Activated CD8-positive, alpha-beta T cell treated with anti-CD3 and anti-CD28 coated beads for 36 hours (primary cell): ENCODE results near the gene ATXN1. TPM values are rescaled to one million over a fixed set of nuclear protein-coding genes. Genes with fewer than 3 reads are reported as not detected.

ENCODE experiments used
- ATAC-seq: fragments of 200-7000 bp; cut with Tn5 transposase; one replicate; pipeline ENCODE4 v1.10.0; 2021; ENCODE audit warnings: mild to moderate bottlenecking, moderate library complexity
- CTCF ChIA-PET: fragments of 350-600 bp; sonication (Branson Sonifier 250); formaldehyde crosslinking; loops from one replicate; lab custom pipeline; 2021; ENCODE audit warnings: antibody characterized with exemption; lab: Charles Lee
- POLR2A ChIA-PET: fragments of 350-600 bp; sonication (Branson Sonifier 250); formaldehyde crosslinking; loops from one replicate; lab custom pipeline; 2021; ENCODE audit warnings: antibody characterized with exemption; lab: Charles Lee
- DNase-seq: peaks from one replicate; pipeline ENCODE4 v3.0.0-alpha.2; 2020
- H3K27ac Mint-ChIP-seq: one replicate; pipeline ENCODE4 v1.8.0; 2021; ENCODE audit warnings: mild to moderate bottlenecking, mixed read lengths
- H3K27me3 Mint-ChIP-seq: one replicate; pipeline ENCODE4 v1.8.0; 2021; ENCODE audit warnings: mixed read lengths
- H3K36me3 Mint-ChIP-seq: one replicate; pipeline ENCODE4 v1.8.0; 2021; ENCODE audit warnings: low read depth, mixed read lengths
- H3K4me1 Mint-ChIP-seq: one replicate; pipeline ENCODE4 v1.8.0; 2021; ENCODE audit warnings: low read depth, mixed read lengths
- H3K4me3 Mint-ChIP-seq: one replicate; pipeline ENCODE4 v1.8.0; 2021; ENCODE audit warnings: mild to moderate bottlenecking, moderate library complexity, mixed read lengths
- H3K9me3 Mint-ChIP-seq: one replicate; pipeline ENCODE4 v1.8.0; 2021; ENCODE audit warnings: mixed read lengths
- CTCF ChIP-seq: fragments of 200-600 bp; IDR thresholded peaks from one replicate; pipeline ENCODE4 v1.8.0; 2022; ENCODE audit warnings: antibody characterized with exemption, mild to moderate bottlenecking
- intact Hi-C: fragments of 100-400 bp; cut with micrococcal nuclease; formaldehyde crosslinking; loops from one replicate; pipeline ENCODE4 v1.10.0; 2022
- total RNA-seq, 2 experiments: library from RNA; stranded (reverse); gene quantifications; one replicate each; pipeline ENCODE4 v1.2.3, GENCODE V29; 2021

The ATXN1 gene
- total RNA-seq, 2 experiments from 2014 or later = 35.4 to 40.8 TPM

DNA sequence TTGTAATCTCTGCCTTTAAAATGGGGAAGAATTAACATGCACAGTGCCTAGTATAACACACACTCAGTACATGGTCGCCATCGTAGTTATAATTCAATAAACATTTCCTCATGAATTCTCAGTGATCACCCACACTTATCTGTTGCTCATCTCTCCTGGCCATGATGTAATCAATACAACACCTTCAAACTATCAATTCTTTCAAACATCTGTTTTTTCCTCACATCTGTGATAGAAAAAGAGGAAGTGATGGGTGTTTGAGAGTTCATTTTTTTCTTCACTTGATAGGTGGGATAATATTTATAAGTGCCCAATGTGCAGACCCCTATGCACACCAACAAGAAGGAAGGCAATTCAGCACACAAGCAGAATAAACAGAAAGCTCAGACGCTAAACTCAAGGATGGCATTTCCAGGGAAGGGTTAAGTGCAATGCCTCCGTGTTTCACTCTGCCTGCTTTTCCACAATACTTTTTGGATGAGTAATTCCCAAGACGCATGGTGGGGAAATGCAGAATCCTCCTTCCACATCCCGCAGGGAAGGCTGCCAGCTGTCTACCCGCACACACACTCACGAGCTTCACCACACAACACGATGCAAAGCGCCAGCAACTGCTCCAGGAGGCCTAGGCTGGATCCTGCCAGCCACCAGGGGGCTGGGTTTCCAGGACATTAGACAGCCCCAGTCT lies 422.5 kb downstream of the ATXN1 start:
- no peak for TF ChIP-seq CTCF
- no peak for ATAC-seq
- peaks cover 3% of the 10 kb centered on the region for H3K4me1 Mint-ChIP-seq
- intact Hi-C loops = no loop called here
- CTCF ChIA-PET = interaction anchor here (1.2 to 1.5 kb wide), 2 partner anchors 175 to 626 kb away, joined by 3 to 5 read pairs; no protein-coding TSS in a partner anchor
- no peaks in the 10 kb centered on the region for H3K36me3 Mint-ChIP-seq
- H3K4me3 Mint-ChIP-seq = no peak overlapping the region
- no peak for DNase-seq
- no peaks in the 10 kb centered on the region for H3K27me3 Mint-ChIP-seq
- no peaks in the 10 kb centered on the region for H3K9me3 Mint-ChIP-seq
- POLR2A ChIA-PET = interaction anchor here (1.3 kb wide), 1 partner anchor 74 kb away, joined by 3 read pairs; no protein-coding TSS in a partner anchor
- no peak overlapping the region for H3K27ac Mint-ChIP-seq

DNA sequence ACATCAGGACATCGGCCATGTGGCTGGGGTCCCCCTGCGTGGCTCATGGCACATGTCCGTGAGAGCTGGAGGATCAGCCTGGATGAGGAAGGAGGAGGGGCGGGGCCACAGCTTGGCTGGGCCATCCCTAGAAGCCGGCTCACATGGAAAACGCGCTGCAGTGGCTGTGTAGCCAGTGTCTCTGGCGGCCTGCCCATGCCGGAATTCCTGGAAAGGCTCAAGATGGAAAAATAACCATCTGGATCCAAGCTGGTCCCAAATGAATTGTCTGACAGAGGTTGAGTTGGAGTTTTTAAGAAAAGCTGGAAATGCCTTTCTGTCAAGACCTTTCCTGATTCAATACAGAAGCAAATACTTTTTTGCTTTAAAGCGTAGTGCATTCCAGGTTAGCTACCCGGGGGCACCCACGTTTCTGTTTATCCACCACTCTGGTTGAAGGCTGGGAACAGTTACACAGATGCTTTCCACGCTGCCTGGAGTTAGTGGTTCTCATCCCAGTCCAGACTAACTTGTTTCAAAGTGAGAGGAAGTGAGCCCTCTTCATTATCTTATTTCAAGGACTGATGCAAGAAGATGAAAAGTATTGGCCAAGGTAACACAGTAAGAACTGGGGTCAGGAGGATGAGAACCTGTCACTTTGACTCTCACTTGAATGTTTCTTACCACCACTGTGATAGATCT lies 423.8 kb downstream of the ATXN1 start:
- Mint-ChIP-seq H3K27ac (no peak overlapping the region), H3K4me1 (peaks cover under 1% of the 10 kb centered on the region), H3K27me3 (no peaks in the 10 kb centered on the region), H3K9me3 (no peaks in the 10 kb centered on the region), H3K36me3 (no peaks in the 10 kb centered on the region), H3K4me3 (no peak overlapping the region)
- DNase-seq = no peak
- CTCF ChIA-PET = interaction anchor here (1.0 to 1.1 kb wide), 3 partner anchors 33 to 426 kb away, joined by 3 to 4 read pairs (median 3); no protein-coding TSS in a partner anchor
- no peak for ATAC-seq
- no peak for TF ChIP-seq CTCF
- POLR2A ChIA-PET = interaction anchor here (0.9 kb wide), 1 partner anchor 53 kb away, joined by 3 read pairs; no protein-coding TSS in a partner anchor
- intact Hi-C loops = no loop called here

DNA sequence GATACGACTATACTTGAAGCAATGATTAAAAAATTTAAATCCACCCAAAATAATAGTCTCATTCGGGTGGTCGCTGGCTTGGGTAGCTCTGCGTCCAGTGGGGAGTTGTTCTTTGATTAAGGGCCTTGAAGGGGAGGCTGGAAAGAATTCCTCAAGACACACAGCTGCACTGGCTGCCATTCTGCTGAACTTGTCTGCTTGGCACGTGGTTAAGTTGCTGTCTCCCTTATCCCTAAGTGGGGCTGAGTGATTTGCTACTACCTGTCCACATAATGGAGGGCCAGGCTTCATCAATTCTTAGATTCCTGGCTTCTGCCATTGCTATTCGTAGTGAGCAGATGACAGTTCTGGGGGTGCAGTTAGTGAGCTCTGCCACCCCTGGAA lies 424.4 kb downstream of the ATXN1 start:
- H3K36me3 Mint-ChIP-seq = no peaks in the 10 kb centered on the region
- no peaks in the 10 kb centered on the region for H3K9me3 Mint-ChIP-seq
- ChIA-PET CTCF (interaction anchor here (1.0 to 1.1 kb wide), 3 partner anchors 34 to 426 kb away, joined by 3 to 4 read pairs (median 3); no protein-coding TSS in a partner anchor), POLR2A (interaction anchor here (0.9 kb wide), 1 partner anchor 54 kb away, joined by 3 read pairs; no protein-coding TSS in a partner anchor)
- no peak overlapping the region for H3K4me3 Mint-ChIP-seq
- no peak overlapping the region for H3K27ac Mint-ChIP-seq
- DNase-seq (no peak), ATAC-seq (no peak)
- no peaks in the 10 kb centered on the region for H3K27me3 Mint-ChIP-seq
- intact Hi-C loops = no loop called here
- TF ChIP-seq CTCF = no peak
- H3K4me1 Mint-ChIP-seq = no peaks in the 10 kb centered on the region

DNA sequence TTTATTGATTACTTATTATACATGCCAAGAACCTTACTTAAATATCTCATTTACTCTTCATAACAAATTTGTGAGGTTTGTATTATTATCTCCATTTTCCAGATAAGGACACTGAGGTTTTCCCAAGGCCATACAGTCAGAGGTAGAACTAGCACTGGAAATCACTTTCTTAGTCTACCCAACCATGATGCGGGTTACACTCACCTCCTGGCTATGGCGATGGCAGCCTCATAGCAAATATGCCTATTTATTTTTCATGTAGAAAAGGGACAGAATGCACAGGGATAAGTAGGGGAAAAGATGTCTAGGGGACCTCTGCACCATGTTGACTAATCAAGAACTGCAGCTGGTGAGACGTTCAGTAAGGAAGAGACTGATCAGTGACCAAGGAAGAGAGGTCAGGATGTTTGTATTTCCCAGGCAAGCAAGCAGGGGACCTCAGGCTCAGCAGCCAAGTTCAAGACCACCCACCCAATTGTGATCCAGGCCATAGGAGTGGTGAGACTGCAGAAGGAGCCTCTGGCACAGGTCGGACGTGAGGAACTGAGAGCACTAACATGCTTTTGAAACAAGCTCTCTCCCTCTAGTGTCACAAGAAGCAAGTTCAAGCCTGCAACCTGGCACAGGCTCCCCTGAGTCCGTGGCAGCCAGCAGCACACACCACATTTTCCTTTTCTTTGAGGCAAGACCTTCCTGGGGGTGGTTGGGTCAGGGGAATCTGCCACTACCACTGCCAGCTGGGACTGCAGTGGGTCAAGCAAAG lies 425.0 kb downstream of the ATXN1 start:
- ChIA-PET CTCF (interaction anchor here (1.0 to 1.1 kb wide), 2 partner anchors 34 to 73 kb away, joined by 3 to 4 read pairs; no protein-coding TSS in a partner anchor), POLR2A (no interaction called here)
- Mint-ChIP-seq H3K27me3 (no peaks in the 10 kb centered on the region), H3K27ac (no peak overlapping the region), H3K4me3 (no peak overlapping the region), H3K4me1 (no peaks in the 10 kb centered on the region), H3K36me3 (no peaks in the 10 kb centered on the region), H3K9me3 (no peaks in the 10 kb centered on the region)
- DNase-seq (no peak), ATAC-seq (no peak)
- intact Hi-C loops = no loop called here
- no peak for TF ChIP-seq CTCF
